Measurements from ENCODE around the gene ZDBF2.
"Not testable (repeated sequence)": the region's sequence is repeated elsewhere in the genome, so short reads cannot be mapped to it uniquely, and the experiment has no call there.

ZDBF2 gene

DNA sequence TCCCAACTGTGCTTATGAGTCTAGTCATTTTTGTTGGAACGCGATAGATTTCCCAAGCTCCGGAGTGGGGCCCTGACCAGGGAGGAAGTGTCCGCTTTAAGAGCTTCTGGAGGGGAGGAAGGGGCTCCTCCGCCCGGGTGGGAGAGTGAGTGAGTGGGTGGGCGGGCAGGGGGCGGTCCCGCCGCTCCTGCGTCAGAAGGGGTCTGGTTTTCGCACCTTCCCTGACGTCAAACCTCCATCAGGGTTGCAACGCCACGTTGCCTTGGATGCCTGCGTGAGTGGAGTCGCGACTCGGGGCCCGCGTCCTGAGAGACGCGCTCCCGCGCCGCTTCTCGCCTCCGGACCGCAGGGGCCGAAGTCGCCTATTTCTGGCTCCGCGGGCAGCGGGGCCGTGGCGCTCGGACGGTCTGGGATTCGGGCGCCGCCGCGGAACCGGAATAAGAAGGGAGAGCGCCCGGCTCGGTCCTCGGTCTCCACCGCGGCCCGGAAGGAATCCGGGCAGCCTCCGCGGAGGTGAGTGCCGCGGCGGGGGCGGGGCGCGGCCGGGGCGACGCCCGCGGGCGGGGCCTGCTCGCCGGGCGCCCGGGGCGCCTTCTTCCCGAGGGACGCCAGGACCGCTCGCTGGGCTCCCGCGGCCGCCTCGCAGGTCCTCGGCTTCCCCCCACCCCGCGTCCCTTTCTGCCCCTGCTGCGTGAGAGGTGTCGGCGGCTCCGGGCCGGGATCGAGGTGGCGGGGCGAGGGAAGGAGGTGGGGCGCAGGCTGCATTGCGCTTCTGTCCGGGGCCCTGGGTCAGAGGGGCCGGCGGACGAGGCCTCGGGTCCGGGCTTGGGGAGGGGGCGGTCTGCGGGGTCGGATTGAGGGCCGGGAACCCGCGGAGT, at the start of gene ZDBF2:
Gene ZDBF2 (plus strand): TSS at position 230 of the 878 bp plus-strand sequence. CDS start 7,187 bp downstream, outside the sequence.
- TF ChIP-seq, protein P1, sequence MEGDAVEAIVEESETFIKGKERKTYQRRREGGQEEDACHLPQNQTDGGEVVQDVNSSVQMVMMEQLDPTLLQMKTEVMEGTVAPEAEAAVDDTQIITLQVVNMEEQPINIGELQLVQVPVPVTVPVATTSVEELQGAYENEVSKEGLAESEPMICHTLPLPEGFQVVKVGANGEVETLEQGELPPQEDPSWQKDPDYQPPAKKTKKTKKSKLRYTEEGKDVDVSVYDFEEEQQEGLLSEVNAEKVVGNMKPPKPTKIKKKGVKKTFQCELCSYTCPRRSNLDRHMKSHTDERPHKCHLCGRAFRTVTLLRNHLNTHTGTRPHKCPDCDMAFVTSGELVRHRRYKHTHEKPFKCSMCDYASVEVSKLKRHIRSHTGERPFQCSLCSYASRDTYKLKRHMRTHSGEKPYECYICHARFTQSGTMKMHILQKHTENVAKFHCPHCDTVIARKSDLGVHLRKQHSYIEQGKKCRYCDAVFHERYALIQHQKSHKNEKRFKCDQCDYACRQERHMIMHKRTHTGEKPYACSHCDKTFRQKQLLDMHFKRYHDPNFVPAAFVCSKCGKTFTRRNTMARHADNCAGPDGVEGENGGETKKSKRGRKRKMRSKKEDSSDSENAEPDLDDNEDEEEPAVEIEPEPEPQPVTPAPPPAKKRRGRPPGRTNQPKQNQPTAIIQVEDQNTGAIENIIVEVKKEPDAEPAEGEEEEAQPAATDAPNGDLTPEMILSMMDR (conservative IDR thresholded peaks at IDR 0.05), result no peak
- H3K27ac ChIP-seq, result peak within 1 kb of the TSS; percentile 72

DNA sequence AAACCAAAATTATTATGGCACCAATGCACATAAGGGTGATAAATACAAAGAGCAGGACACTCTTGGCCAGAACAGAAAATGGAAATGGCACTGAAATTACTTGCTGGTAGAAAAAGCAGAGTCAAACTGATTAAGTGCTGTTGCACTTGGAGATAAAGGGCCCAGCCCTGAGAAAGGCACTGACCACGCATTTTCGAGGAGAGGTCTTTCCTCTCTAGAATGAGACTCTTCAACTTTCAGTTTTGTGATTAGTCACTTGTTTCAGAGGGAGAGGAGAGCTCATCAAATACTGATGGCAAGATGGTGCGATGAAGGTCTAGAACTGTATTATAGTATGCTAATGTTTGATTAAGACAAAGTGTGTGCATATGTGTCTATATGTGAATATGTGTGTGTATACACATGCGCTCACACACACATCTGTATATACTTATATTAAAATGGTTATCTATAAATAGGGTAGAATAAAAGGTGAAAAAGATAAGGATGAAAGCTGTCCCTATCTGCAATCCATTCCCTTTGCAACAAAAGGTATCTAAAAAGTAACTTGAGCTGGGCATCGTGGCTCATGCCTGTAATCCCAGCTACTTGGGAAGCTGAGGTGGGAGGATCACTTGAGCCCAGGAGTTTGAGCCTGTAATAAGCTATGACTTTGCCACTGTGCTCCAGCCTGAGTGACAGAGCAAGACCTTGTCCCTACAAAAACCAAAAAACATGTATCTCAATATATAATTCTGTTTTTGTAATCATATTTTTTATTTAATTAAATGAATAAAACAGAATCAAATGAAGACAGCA, 48.8 kb upstream of the ZDBF2 start:
- H3K27ac ChIP-seq, result no peak overlapping the region
- TF ChIP-seq, protein P1 (conservative IDR thresholded peaks at IDR 0.05), result no peak

DNA sequence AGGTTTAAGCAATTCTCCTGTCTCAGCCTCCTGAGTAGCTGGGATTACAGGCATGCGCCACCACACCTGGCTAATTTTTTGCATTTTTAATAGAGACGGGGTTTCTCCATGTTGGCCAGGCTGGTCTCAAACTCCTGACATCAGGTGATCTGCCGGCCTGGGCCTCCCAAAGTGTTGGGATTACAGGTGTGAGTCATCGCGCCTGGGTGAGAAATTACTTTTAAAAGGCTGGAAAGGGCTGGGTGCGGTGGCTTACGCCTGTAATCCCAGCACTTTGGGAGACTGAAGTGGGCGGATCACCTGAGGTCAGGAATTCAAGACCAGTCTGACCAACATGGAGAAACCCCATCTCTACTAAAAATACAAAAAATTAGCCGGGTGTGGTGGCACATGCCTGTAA, 45.8 kb upstream of the ZDBF2 start:
- not testable (repeated sequence) for H3K27ac ChIP-seq

DNA sequence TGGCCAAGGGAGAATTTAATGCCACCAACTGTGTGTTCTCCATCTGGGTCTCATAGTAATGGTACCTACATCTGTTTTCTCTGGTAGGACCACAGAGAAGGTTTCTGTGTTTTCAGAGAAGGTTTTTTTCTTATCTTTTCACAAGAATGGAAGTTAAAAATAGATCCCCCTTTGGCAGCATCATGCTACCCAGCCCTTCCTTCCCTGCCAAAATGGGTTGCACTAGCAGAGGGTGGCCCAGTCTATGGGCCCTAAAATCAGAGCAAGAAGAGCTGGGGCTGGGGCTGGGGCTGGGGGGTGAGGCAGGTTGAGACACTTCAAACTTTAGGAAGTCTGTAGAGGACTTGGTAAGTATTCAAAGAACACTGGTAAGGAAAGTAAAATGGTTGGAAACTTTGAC, 44.8 kb upstream of the ZDBF2 start:
- H3K27ac ChIP-seq, result no peak overlapping the region

DNA sequence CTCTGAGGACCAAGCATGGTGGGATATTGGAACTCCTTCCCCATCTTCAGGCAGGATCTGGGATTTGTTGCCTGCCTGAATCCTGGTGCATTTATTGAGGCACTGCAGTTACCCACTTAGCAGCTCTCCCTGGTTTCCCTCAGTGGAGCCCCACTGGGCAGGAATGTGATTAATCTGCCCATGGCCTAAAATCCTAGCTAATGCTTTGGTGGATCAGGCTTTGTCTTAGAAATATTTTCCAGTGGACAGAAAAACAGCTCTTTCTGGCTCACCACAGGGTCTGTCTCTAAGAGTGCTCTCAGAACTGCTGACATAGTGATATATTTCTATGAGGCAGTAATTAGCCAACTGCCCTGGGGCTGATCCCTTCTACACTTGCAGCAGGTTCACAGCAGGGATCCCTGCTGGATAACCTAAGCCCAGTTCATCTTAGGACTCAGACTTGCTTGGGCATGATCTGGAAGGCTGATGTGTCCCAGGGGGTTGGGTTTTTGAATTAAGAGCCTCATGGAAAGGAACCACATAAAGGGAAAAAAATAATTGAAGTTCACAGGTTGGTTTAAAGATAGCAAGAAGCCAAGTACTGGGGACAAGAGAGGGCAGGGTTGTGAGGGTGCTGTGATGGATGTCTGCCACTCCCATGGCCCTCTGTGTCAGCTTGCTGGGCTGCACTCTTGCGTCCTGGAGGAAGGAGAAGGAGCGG, 44.3 kb upstream of the ZDBF2 start:
- TF ChIP-seq, protein P1 (conservative IDR thresholded peaks at IDR 0.05), result no peak
- H3K27ac ChIP-seq, result no peak overlapping the region

More for the DNA sequence above, 44.8 kb upstream of the ZDBF2 start:
- TF ChIP-seq, protein P1 (conservative IDR thresholded peaks at IDR 0.05), result no peak

DNA sequence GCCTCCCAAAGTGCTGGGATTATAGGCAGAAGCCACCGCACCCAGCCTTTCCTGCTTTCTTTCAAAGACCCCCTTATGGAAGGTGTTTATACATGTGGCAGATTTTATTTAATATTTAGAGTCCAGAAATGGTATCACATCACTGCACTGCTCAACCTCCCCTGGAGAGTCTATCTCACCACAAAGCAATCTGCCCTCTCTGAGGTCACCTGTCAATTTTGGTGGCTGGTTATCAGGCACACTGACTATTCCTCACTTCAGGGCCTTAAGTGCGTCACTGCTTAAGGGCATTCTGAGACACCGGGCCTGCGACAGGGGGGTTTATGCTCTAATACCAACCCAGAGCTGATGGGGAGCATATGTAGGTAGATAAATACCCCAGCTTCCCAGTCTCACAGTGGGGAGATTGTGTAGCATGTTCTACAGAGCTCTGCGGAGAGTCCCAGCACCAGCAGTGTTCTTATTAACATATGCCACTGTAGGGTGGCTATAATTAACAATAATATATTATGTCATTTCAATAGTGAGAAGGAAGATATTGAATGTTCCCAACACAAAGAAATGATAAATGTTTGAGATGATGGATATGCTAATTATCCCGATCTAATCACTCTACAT, 42.7 kb upstream of the ZDBF2 start:
- TF ChIP-seq, protein P1 (conservative IDR thresholded peaks at IDR 0.05), result no peak
- H3K27ac ChIP-seq, result no peak overlapping the region

DNA sequence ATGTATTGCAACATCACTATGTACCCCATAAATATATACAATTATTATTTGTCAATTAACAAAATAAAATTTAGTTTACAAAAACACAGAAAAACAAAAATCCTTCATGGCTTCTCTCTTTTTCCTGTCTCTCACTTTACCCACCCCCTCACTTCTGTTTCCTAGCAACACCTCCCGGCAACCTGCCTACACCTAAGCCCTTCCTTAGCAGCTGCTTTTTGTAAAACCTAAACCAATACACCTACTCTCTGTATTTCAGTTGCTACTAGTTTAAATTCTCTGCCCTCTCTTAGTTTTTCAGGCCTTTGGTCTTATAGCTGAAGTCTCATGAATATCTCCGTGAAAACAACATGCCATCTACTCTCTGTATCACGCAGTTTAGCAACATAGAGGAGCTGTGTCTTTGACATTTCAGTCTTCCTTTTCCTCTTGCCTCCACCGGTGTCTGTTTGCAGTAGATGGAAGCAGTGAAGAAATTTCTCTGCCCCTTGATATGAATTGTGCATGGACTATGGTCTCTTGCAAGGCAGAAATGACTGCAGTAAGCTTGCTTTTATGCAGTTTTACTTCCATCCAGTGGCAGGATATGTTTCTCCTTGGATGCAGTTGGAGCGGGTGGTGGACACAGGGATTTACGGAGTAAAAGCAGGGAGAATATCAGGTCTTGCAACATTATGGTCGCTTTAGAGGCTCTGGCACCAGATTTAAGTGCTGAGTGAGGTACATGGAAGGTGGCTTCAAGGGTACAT, 42.0 kb upstream of the ZDBF2 start:
- H3K27ac ChIP-seq, result no peak overlapping the region
- TF ChIP-seq, protein P1 (conservative IDR thresholded peaks at IDR 0.05), result no peak
